ENCODE data around the gene TTC12. TPM values are rescaled to one million over a fixed set of nuclear protein-coding genes. Genes with fewer than 3 reads are reported as not detected.

Gene TTC12
- total and polyA plus RNA-seq, 2 of the 8 experiments (the other 6 are each of a cell fraction or from before 2014, with no cell fraction given): 4.7 to 9.0 TPM

DNA sequence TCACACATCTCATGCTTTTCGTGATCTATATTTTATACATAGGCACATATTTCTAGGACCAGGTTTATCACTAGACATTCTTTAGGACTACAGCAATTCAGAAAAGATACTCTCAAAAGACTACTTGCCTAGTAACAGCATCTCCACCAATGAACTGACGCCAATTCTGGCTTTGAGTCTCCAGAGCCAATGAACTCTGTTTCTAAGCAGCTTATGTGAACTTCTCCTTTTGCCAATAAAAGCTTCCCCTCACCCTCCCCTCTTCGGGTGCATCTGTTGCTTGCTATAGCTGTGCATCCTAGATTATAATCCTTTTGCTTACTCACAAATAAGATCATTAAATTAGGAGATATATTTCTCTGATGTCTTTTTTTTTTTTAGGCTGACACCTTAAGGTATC, 61.8 kb downstream of the TTC12 start:
- Histone ChIP-seq H2AFZ (ENCODE audit: low read length) (no peak overlapping the region), H3K4me1 (replicated peaks in 1 of 4; ENCODE audit: control insufficient read depth in 3 of 4, insufficient read depth in 4 of 4, low read length in 3 of 4) (peaks cover 0 to 2% (median 0%) of the 10 kb centered on the region in 4 experiments; a peak in 1 of 7 replicates), H3K79me2 (ENCODE audit: control insufficient read depth in 1 of 2, insufficient read depth in 2 of 2, low read length in 2 of 2) (no peaks in the 10 kb centered on the region), H2BK5ac (ENCODE audit: low read depth, low read length) (no peak overlapping the region), H3K56ac (replicated peaks; ENCODE audit: insufficient read length, low read depth, low read length) (no peak overlapping the region), H3K4me3 (ENCODE audit: extremely low read depth in 1 of 4, insufficient read depth in 2 of 4, low read depth in 3 of 4, low read length in 4 of 4) (no peak overlapping the region), H3K4ac (replicated peaks; ENCODE audit: insufficient read length, low read depth, low read length) (no peak overlapping the region), H2BK20ac (ENCODE audit: low read length) (no peak overlapping the region), H4K20me1 (replicated peaks in 1 of 2; ENCODE audit: control insufficient read depth in 1 of 2, insufficient read depth in 2 of 2, low read length in 2 of 2) (no peaks in the 10 kb centered on the region), H4K5ac (ENCODE audit: insufficient read length, low read depth, low read length) (no peak overlapping the region), H3K14ac (ENCODE audit: insufficient read length) (no peak overlapping the region), H3K9me3 (ENCODE audit: insufficient read depth in 2 of 2, low read depth in 1 of 2, low read length in 1 of 2) (no peaks in the 10 kb centered on the region), H3K23ac (ENCODE audit: insufficient read length) (no peak overlapping the region), H3K23me2 (ENCODE audit: low read depth, low read length) (no peaks in the 10 kb centered on the region; the same call in 1 of the 2 replicates), H3K18ac (ENCODE audit: extremely low read depth, low read length) (no peak overlapping the region), H3K4me2 (ENCODE audit: insufficient read depth in 1 of 2, low read depth in 2 of 2, low read length in 2 of 2) (no peak overlapping the region), H3K79me1 (ENCODE audit: low read depth, low read length) (no peaks in the 10 kb centered on the region), H4K8ac (ENCODE audit: extremely low read depth, insufficient read depth, low read length) (no peak overlapping the region), H2BK120ac (replicated peaks; ENCODE audit: low read depth, low read length) (no peak overlapping the region), H2BK12ac (ENCODE audit: low read depth, low read length) (no peak overlapping the region), H2AK5ac (ENCODE audit: low read depth, low read length) (no peak overlapping the region), H4K91ac (replicated peaks; ENCODE audit: insufficient read length, low read length) (no peak overlapping the region), H3K36me3 (ENCODE audit: control insufficient read depth in 2 of 4, insufficient read depth in 4 of 4, low read length in 3 of 4) (no peaks in the 10 kb centered on the region), H3K27ac (ENCODE audit: low read depth, low read length) (no peak overlapping the region), H3K9ac (replicated peaks in 1 of 4; ENCODE audit: extremely low read depth in 1 of 4, low read depth in 3 of 4, low read length in 3 of 4) (no peak overlapping the region), H2BK15ac (ENCODE audit: low read length) (no peak overlapping the region), H3K27me3 (replicated peaks in 1 of 4; ENCODE audit: control insufficient read depth in 3 of 4, extremely low read depth in 1 of 4, insufficient read depth in 3 of 4, low read length in 3 of 4) (no peaks in the 10 kb centered on the region)
- no peak for DNase-seq (ENCODE audit: low read depth in 1 of 2, low spot score in 2 of 2)
- ChIA-PET POLR2A (ENCODE audit: partially characterized antibody) (interaction anchor here (1.2 kb wide), 1 partner anchor 14 kb away, joined by 3 read pairs; no protein-coding TSS in a partner anchor), CTCF (ENCODE audit: partially characterized antibody) (interaction anchor here (1.0 to 3.2 kb wide), 8 partner anchors 9 to 363 kb away, joined by 3 to 17 read pairs (median 6); partner anchors contain the start of gene ANKK1)
- WGBS, 2 experiments (ENCODE audit: extremely low coverage in 1 of 2, insufficient coverage in 1 of 2, insufficient read length in 1 of 2, insufficient replicate concordance in 2 of 2, low coverage in 1 of 2, low lambda C conversion rate in 2 of 2, missing lambda C conversion rate in 1 of 2): 91% methylated on average over 3 of the region's 3 CpGs; no CpG with 5 or more reads in 1 of the 2 experiments
- FAIRE-seq: no peak
- TF ChIP-seq, protein P1, sequence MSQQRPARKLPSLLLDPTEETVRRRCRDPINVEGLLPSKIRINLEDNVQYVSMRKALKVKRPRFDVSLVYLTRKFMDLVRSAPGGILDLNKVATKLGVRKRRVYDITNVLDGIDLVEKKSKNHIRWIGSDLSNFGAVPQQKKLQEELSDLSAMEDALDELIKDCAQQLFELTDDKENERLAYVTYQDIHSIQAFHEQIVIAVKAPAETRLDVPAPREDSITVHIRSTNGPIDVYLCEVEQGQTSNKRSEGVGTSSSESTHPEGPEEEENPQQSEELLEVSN (IDR thresholded peaks at IDR 0.05): no peak
- TF ChIP-seq PHF8 (conservative IDR thresholded peaks at IDR 0.05; ENCODE audit: low read depth, low read length) (no peak), EZH2 (IDR thresholded peaks at IDR 0.05; ENCODE audit: low read depth, low read length, severe bottlenecking) (no peak), POU5F1 (IDR thresholded peaks at IDR 0.05; ENCODE audit: low read depth, low read length) (no peak), FOSL1 (IDR thresholded peaks at IDR 0.05; ENCODE audit: insufficient read depth, low read depth, low read length) (no peak), SIRT6 (IDR thresholded peaks at IDR 0.05; ENCODE audit: low read length) (no peak), RFX5 (IDR thresholded peaks at IDR 0.05; ENCODE audit: borderline replicate concordance, low read depth, low read length) (no peak)
